Measurements from ENCODE around the gene MTOR.
A peak's percentile ranks its signal among the peaks of the same experiment; 100 is the strongest.
"Not testable (repeated sequence)": the region's sequence is repeated elsewhere in the genome, so short reads cannot be mapped to it uniquely, and the experiment has no call there.

MTOR gene

GRCh38 chr1:11280719-11281376, 18.5 kb upstream of the MTOR start:
- DNase-seq (ENCODE audit: low spot score): no peak

DNA sequence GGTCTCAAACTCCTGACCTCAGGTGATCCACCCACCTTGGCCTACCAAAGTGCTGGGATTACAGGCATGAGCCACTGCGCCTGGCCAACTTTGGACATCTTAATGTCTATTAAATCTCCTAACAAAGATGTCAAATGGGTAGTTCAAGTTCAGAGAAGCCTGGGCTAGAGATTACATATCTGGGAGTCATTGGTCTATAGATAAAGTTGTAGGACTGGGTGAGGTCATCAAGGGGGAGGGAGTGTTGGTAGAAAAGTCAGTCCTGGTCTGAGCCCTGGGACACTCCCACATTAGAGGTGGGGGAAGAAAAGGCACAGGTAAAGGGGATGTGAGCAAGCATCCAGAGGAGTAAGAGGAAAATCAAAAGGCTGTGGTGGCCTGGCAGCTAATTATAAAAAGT, 17.3 kb upstream of the MTOR start:
- no peak for DNase-seq (ENCODE audit: low spot score)

- DNase-seq (ENCODE audit: low spot score): no peak
Observed at GRCh38 chr1:11279152-11279551, 16.8 kb upstream of the MTOR start.

GRCh38 chr1:11273595-11274234, 11.4 kb upstream of the MTOR start:
- no peak for DNase-seq (ENCODE audit: low spot score)

DNA sequence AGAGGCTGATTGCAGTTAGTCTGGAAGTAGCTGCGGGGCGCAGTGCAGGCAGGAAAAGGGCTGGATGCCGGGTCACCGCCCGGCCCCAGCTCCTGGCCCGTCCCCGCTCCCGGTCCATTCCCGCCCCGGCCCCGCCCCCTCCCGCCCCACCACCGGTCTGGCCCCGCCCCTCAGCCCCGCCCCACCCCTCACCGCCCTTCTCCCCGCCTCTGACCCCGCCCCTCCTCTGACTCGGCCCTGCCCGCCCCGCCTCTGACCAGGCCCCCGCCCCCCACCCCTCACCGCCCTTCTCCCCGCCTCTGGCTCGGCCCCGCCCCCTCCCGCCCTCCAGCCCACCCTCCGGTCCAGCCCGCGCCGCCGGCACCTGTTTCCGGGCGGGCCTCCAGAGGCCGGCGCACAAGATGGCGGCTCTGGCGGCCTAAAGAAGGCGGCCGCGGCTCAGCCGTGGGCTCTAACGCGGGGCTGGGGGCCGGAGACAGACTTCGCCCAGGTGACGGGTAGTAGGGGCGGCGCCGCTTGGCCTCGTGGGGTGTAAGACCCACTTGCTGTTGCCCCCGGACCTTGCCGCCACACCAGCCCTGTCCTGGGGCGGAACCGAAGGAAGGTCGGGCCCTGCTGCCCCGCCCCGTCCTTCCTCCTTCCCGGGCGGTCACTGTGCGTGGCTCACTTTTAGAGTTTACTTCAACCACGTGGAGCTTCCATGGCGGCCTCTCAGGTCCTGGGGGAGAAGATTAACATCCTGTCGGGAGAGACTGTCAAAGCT, 10.7 kb upstream of the MTOR start, which contains the start of gene UBIAD1:
TSS of gene UBIAD1 (plus strand) at position 367 of the 763 bp plus-strand sequence. CDS start at position 701, 334 bp downstream.
- peak; percentile 68 for DNase-seq (ENCODE audit: low spot score)

DNA sequence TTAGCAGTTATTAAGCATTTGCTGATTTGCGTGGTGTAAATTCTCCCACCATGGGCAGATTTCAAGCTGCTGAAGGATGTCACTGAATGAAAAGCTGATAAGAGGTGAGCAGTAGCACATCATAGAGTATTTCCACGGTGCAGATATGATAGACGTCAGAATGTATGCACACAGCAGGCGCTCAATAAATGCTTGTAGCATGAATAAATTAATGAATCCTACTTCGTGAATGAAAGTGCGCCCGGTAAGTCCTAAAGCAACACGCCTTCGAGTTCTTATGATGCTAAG, 10.1 kb upstream of the MTOR start:
- DNase-seq (ENCODE audit: low spot score): no peak

- DNase-seq (ENCODE audit: low spot score): not testable (repeated sequence)
Observed at GRCh38 chr1:11267350-11268337, 5.3 kb upstream of the MTOR start.

GRCh38 chr1:11266268-11267074, 4.1 kb upstream of the MTOR start:
- DNase-seq (ENCODE audit: low spot score): no peak

DNA sequence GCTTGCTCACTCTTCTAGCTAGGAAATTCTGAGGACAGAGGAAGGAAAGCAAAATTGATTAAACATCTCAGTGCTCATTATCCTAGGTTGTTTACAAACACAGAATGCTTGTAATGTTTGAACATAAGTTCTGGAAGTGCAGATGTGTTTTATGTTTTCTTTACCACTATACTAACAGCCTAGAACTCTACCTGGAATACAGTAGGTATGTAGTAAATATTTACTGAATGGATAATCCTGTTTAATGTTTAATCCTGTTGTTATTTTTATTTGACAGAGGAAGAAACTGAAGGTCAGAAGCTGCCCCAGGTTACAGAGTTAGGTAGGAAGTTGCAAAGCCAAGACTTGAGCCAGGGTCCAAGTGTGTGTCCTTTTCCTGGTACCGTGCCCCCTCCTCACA, 6.1 kb downstream of the MTOR start:
- no peak for DNase-seq (ENCODE audit: low spot score)

DNA sequence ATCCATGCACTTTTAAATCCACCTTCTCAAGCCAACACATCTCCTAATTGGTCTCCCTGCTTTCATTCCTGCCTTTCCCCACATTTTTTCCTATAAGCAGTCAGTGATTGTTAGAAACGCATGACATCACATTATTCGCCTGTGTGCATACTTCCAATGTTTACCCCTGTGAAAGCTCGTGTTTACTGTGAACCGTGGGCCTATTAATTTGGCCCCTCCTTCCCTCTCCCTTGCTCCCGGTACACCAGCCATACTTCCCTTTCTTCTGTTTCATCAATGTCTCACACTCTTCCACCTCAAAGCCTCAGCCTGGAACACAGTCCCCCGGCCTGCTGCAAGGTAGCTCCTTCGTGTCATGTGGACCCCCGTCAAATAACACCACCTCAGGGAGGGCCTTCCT, 9.1 kb downstream of the MTOR start:
- no peak for DNase-seq (ENCODE audit: low spot score)

GRCh38 chr1:11252538-11252937, 9.8 kb downstream of the MTOR start:
- DNase-seq (ENCODE audit: low spot score): no peak

- DNase-seq (ENCODE audit: low spot score): no peak
Observed at GRCh38 chr1:11248169-11248568, 14.2 kb downstream of the MTOR start.

GRCh38 chr1:11245904-11246719, 16.2 kb downstream of the MTOR start:
- no peak for DNase-seq (ENCODE audit: low spot score)

GRCh38 chr1:11245248-11245647, 17.1 kb downstream of the MTOR start:
- DNase-seq (ENCODE audit: low spot score): no peak

DNA sequence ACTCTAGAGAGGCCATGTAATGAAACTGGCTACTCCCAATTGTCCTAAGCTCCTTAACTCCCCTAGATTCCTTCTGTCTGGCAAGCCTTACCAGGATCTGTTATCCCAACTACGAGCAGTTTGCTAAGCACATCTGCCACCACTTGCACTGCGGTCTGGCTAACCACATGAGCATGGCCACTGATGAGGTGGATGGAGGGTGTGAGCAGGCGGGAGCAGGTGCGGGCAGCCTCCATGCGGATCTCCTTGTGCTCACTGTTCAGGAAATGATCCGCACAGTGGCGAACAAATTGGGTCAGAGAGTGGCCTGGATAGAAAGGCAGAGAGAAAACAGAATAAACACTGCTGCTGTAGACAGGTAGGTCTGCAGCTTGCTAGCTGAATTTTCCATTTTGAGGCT, 24.0 kb downstream of the MTOR start:
- DNase-seq (ENCODE audit: low spot score): no peak

DNA sequence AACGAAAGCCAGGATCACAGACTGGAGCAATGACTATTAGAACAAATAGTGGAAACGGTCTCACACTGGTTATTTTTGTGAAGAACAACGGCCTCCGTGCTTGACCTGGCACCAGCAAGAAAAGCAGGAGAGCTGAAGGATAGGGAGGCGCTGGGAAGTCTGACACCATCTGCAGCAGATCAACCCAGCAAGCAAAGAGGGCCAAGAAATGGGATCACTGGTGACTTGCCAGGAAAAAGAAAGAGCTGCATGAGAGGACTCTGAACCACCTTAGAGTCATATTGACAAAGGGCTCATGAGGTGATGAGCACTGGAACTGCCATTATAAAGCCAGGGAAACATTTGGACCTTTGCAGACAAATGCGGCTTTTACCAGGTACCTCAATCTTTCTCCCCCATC, 25.0 kb downstream of the MTOR start:
- no peak for DNase-seq (ENCODE audit: low spot score)

GRCh38 chr1:11233208-11233607, 29.1 kb downstream of the MTOR start:
- DNase-seq (ENCODE audit: low spot score): no peak

GRCh38 chr1:11229203-11229602, 33.1 kb downstream of the MTOR start:
- DNase-seq (ENCODE audit: low spot score): no peak

DNA sequence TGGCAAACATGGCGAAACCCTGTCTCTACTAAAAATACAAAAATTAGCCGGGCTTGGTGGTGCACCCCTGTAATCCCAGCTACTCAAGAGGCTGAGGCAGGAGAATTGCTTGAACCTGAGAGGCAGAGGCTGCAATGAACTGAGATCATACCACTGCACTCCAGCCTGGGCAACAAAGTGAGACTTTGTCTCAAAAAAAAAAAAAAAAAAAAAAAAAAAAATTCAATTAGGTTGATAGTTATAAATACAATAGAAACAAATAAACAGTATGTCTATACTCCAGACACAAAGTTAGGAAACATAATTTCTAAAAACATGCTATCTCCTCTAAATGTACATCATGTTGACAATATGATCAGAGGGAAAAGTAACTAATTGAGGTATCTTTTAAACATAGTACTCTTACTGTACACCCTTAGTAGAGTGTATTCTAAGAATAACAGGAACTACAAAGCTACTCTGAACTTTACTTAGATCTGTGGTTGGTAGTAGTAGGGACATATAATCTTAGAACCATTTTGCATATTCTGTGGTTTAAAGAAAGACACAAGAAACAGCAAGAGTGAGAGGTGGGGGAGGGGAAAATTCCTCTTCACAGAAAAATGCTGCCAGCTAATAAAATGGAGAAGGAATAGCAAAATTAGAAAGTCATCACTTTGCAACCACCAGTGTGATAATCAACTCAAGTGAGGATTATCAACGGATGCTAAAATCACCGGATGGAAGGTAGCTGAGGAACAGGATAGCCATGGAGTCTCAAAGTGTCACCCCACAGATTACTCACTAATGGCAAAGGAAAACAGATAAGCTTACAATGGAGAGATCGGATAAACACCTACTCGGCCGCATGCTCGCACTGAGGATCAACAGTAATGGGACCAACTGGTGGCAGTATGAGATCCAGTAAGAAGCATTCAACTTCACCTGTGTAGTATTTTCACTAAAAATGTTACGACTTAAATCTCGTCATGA, 35.0 kb downstream of the MTOR start:
- no peak for DNase-seq (ENCODE audit: low spot score)

All from COLO829 (cell line).